Upper lobe of left lung (tissue), 6 donors: ENCODE results near the gene RYK. TPM values are rescaled to one million over a fixed set of nuclear protein-coding genes. Genes with fewer than 3 reads are reported as not detected.

Source experiments
- ATAC-seq, 2 donors: fragments of 200-7000 bp; cut with Tn5 transposase; one replicate each; pipeline ENCODE4 v1.9.1; 2022; ENCODE audit warnings: mild to moderate bottlenecking in 2 of 2, moderate library complexity in 2 of 2; ENCODE audit not compliant: low FRiP score in 2 of 2
- DNase-seq, 2 donors: peaks; one replicate each; pipeline ENCODE4 v3.0.0-alpha.2; 2019 to 2020
- H3K27ac ChIP-seq, 4 donors: fragments of 200-600 bp; sonication (generic); one replicate each; pipeline ENCODE4 v1.5.1; 2016 to 2019
- H3K27me3 ChIP-seq, 4 donors: fragments of 200-600 bp; sonication (generic); one replicate each; pipeline ENCODE4 v1.5.1; 2017 to 2019
- H3K36me3 ChIP-seq, 4 donors: fragments of 200-600 bp; sonication (generic); one replicate each; pipeline ENCODE4 v1.5.1; 2016 to 2019
- H3K4me1 ChIP-seq, 4 donors: fragments of 200-600 bp; sonication (generic); one replicate each; pipeline ENCODE4 v1.5.1; 2018 to 2019
- H3K4me3 ChIP-seq, 4 donors: fragments of 200-600 bp; sonication (generic); one replicate each; pipeline ENCODE4 v1.5.1; 2017 to 2019; ENCODE audit warnings: mild to moderate bottlenecking in 2 of 4, moderate library complexity in 1 of 4
- H3K9me3 ChIP-seq, 4 donors: fragments of 200-600 bp; sonication (generic); one replicate each; pipeline ENCODE4 v1.5.1; 2018 to 2019
- EP300 ChIP-seq, 4 donors: sonication (generic); formaldehyde crosslinking; IDR thresholded peaks; one replicate each; pipeline ENCODE4 v1.5.1; 2017; ENCODE audit warnings: antibody characterized with exemption in 4 of 4, control low read depth in 2 of 4
- POLR2A ChIP-seq, 4 donors: fragments of 450-650 bp; IDR thresholded peaks; one replicate each; pipeline ENCODE4 v1.5.1; 2016 to 2017; ENCODE audit warnings: antibody characterized with exemption in 4 of 4, mild to moderate bottlenecking in 2 of 4
- POLR2AphosphoS5 ChIP-seq, 2 donors: sonication (generic); formaldehyde crosslinking; IDR thresholded peaks; one replicate each; pipeline ENCODE4 v1.5.1; 2017; ENCODE audit warnings: antibody characterized with exemption in 2 of 2
- WGBS, 2 donors: methylation state at CpG; one replicate each; pipeline ENCODE4 v1.1.5; 2017 to 2018; 5-methylcytosine and 5-hydroxymethylcytosine counted together
- total RNA-seq, 6 donors: library from RNA; depleted of rRNA in 4 of 6; stranded (reverse); fragments of >200 nt in 4 of 6; gene quantifications; one replicate each; pipeline versions ENCODE4 v1.1.0 to v1.2.1, GENCODE V29; 2016 to 2021
- TF ChIP-seq, protein P1 (sequence below), 6 experiments: fragments of 450-650 bp in 4 of 6; fragments of 200-600 bp in 2 of 6; sonication (generic) in 2 of 6; IDR thresholded peaks; one replicate each; pipeline ENCODE4 v1.5.1; 2016 to 2019; ENCODE audit warnings: antibody characterized with exemption in 6 of 6
- donor health status: DM: no; HTN: no; CAD: no; lungs with moderate emphysema.
- donor health status: DM: no; HTN: yes; CAD: no; lungs with severe emphysema.

Gene RYK
- total RNA-seq, 6 donors from 2014 or later: 14.9 to 105 (median 52.4) TPM

DNA sequence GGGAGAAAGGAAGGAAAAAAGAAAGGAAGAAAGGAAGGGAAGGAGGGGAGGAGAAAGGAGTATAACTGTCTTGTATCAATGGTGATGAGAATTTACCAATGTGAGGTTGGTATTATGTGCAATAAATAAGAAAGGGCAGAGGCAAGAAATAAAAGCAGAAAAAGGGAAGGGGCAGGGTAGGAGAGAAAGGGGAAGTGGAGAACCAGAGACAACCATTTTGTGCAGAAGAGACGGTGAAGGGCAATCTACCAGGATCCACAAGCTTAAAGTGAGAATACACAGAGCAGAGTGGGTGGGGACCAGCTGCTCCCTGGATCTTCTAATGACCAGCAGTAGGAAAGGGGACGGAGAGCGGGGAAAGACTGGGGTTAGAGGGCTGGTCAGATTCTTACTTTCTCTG, 114.1 kb downstream of the RYK start:
- ATAC-seq (no peak), DNase-seq (no peak)
- Histone ChIP-seq H3K27me3 (no peaks in the 10 kb centered on the region), H3K4me3 (no peak overlapping the region), H3K27ac (no peak overlapping the region), H3K4me1 (no peaks in the 10 kb centered on the region), H3K9me3 (no peaks in the 10 kb centered on the region), H3K36me3 (no peaks in the 10 kb centered on the region)
- TF ChIP-seq POLR2A (IDR thresholded peaks at IDR 0.05): no peak
- TF ChIP-seq EP300 (IDR thresholded peaks at IDR 0.05): no peak
- TF ChIP-seq POLR2AphosphoS5 (IDR thresholded peaks at IDR 0.05): no peak
- TF ChIP-seq, protein P1, sequence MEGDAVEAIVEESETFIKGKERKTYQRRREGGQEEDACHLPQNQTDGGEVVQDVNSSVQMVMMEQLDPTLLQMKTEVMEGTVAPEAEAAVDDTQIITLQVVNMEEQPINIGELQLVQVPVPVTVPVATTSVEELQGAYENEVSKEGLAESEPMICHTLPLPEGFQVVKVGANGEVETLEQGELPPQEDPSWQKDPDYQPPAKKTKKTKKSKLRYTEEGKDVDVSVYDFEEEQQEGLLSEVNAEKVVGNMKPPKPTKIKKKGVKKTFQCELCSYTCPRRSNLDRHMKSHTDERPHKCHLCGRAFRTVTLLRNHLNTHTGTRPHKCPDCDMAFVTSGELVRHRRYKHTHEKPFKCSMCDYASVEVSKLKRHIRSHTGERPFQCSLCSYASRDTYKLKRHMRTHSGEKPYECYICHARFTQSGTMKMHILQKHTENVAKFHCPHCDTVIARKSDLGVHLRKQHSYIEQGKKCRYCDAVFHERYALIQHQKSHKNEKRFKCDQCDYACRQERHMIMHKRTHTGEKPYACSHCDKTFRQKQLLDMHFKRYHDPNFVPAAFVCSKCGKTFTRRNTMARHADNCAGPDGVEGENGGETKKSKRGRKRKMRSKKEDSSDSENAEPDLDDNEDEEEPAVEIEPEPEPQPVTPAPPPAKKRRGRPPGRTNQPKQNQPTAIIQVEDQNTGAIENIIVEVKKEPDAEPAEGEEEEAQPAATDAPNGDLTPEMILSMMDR (IDR thresholded peaks at IDR 0.05): no peak
- 77 to 91% methylated on average over 3 of the region's 3 CpGs for WGBS, 2 donors

DNA sequence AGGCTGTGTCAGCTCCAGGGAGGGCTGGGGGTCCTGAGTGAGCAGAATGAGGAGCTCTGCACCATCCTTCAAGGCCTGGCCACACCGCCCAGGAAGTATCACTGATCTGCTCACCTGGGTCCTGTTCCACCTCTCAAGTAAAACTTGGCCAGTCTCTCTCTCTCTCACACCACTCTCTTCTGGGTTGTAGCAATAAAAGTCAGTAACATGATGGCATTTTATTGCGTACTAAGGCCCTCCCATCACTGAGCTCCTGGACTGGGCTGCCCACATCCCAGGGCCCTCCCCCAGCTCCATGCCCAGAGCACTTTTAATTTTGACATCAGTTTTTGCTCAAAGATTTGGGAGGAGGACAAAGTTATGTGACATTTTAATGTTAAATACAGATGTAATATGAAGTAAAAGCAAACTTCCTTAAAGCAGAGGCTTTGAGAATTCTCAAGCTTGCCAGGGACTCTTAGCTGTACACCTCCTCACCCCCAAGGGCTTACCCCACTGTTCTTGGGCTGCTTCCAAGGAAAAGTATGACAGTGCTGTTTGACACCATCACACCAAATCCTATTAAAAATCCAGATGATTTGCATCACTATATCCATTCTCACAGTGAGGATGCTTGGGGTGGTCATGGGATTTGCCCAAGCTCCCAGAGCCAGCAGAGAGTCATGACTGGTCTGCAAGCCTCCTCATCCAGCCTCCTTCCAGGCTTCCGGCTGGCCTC, 115.8 kb downstream of the RYK start:
- Histone ChIP-seq H3K4me3 (no peak overlapping the region), H3K27me3 (no peaks in the 10 kb centered on the region), H3K27ac (no peak overlapping the region), H3K9me3 (no peaks in the 10 kb centered on the region), H3K4me1 (no peaks in the 10 kb centered on the region), H3K36me3 (no peaks in the 10 kb centered on the region)
- DNase-seq (peak in 1 of 2 donors; percentile 8), ATAC-seq (no peak)
- TF ChIP-seq POLR2A (IDR thresholded peaks at IDR 0.05): no peak
- no peak for TF ChIP-seq EP300 (IDR thresholded peaks at IDR 0.05)
- no peak for TF ChIP-seq POLR2AphosphoS5 (IDR thresholded peaks at IDR 0.05)
- TF ChIP-seq, protein P1 (IDR thresholded peaks at IDR 0.05): no peak
- WGBS, 2 donors: 88 to 89% methylated on average over 2 to 3 of the region's 3 CpGs

DNA sequence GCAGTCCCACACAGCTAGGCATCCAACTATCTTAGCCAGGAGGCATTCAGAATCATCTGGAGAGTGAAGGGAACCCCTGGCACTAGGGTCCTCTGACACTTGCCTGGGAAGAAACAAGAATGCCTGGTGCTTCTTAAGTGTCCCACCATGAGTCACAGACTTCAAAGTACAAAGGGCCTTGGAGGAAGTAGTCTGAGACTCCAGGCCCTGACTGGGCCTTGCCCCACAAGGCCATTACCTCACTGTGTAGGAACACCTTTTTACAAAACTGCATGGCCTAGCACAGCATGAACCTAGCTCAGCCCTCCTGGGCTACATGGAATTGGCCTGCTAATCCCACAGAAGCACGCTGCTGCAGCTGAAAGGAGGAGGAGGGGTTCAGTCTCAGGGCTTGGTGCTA, 116.4 kb downstream of the RYK start:
- Histone ChIP-seq H3K27ac (no peak overlapping the region), H3K4me3 (no peak overlapping the region), H3K36me3 (no peaks in the 10 kb centered on the region), H3K27me3 (no peaks in the 10 kb centered on the region), H3K4me1 (no peaks in the 10 kb centered on the region), H3K9me3 (no peaks in the 10 kb centered on the region)
- DNase-seq (no peak), ATAC-seq (no peak)
- WGBS, 2 donors: 88% methylated on average over 1 of the region's 1 CpG; no CpG with 5 or more reads in 1 of the 2 donors
- TF ChIP-seq POLR2A (IDR thresholded peaks at IDR 0.05) (no peak), POLR2AphosphoS5 (IDR thresholded peaks at IDR 0.05) (no peak), EP300 (IDR thresholded peaks at IDR 0.05) (no peak)
- TF ChIP-seq, protein P1 (IDR thresholded peaks at IDR 0.05): no peak

DNA sequence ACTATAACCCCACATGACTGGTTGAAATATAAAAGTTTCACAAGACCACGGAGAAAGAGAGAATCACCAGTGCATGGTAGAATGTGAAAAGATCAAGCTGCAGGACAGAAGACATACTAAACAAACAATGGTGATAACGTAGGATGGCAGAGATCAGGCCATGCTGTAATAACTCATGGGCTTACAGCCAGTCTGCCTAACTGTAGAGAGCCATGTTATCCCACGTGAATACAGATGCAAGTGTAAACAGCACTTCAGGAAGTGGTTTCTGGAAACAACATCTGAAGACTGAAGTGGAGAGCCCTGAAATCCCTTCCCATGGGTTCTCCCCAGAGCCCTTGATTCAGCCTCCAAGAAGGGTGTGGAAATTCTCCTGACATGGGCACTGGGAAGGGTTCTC, 117.7 kb downstream of the RYK start:
- H3K27me3 ChIP-seq: no peaks in the 10 kb centered on the region
- no peak overlapping the region for H3K4me3 ChIP-seq

More for the DNA sequence above, 117.7 kb downstream of the RYK start:
- no peaks in the 10 kb centered on the region for H3K4me1 ChIP-seq
- H3K36me3 ChIP-seq: no peaks in the 10 kb centered on the region
- ATAC-seq (no peak), DNase-seq (no peak)
- TF ChIP-seq POLR2AphosphoS5 (IDR thresholded peaks at IDR 0.05) (no peak), EP300 (IDR thresholded peaks at IDR 0.05) (no peak), POLR2A (IDR thresholded peaks at IDR 0.05) (no peak)
- TF ChIP-seq, protein P1 (IDR thresholded peaks at IDR 0.05): no peak
- no peaks in the 10 kb centered on the region for H3K9me3 ChIP-seq
- H3K27ac ChIP-seq: no peak overlapping the region
- WGBS, 2 donors: 26 to 28% methylated on average over 3 of the region's 3 CpGs
